ENCODE measurements around the gene CCHCR1.

DNA sequence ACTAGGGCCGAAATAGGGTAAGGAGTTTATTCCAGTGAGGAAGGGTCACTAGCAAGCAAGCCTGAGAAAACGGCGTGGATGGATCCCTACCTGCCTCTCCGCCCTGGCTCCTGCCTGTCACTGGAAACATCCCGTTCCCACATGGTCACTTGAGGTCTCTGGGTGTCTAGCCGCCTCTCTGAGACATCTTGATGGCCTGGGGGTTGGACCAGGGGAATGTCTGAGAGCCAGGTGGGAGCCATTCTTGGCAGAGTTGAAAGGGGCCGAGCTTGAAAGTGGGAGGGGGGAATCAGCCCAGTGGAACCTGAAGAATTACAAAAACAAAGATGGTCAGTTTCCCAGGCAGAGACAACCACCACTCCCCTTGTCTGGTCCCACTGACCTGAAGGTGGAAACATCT, 961 bp downstream of the CCHCR1 start:
- TF ChIP-seq CTCF (IDR thresholded peaks at IDR 0.05; ENCODE audit: control extremely low read depth in 1 of 3, insufficient read depth in 1 of 3, low read depth in 1 of 3, low read length in 3 of 3) (no peak), POLR2A (IDR thresholded peaks at IDR 0.05; ENCODE audit: control extremely low read depth in 1 of 2, low read depth in 2 of 2, low read length in 2 of 2) (no peak), NANOG (IDR thresholded peaks at IDR 0.05; ENCODE audit: insufficient read depth, low read depth, low read length, poor library complexity, severe bottlenecking) (no peak), ATF2 (IDR thresholded peaks at IDR 0.05; ENCODE audit: low read length) (no peak), RNF2 (IDR thresholded peaks at IDR 0.05; ENCODE audit: borderline replicate concordance, low read depth, low read length, missing control alignments, poor library complexity, severe bottlenecking) (no peak), SUZ12 (IDR thresholded peaks at IDR 0.05; ENCODE audit: low read length) (no peak), ZNF274 (IDR thresholded peaks at IDR 0.05; ENCODE audit: borderline replicate concordance, extremely low read depth, low read length) (no peak), SRF (IDR thresholded peaks at IDR 0.05; ENCODE audit: low read depth, low read length) (no peak), MAX (IDR thresholded peaks at IDR 0.05) (no peak), CREB1 (IDR thresholded peaks at IDR 0.05) (no peak), E2F6 (IDR thresholded peaks at IDR 0.05) (no peak)
